Measurements from ENCODE around the gene PCBP3. TPM values are rescaled to one million over a fixed set of nuclear protein-coding genes. Genes with fewer than 3 reads are reported as not detected.

The PCBP3 gene
- total and polyA plus RNA-seq, 2 donors (not counting 3 experiments of a cell fraction or from before 2014, with no cell fraction given), result 0.06 to 1.1 TPM

DNA sequence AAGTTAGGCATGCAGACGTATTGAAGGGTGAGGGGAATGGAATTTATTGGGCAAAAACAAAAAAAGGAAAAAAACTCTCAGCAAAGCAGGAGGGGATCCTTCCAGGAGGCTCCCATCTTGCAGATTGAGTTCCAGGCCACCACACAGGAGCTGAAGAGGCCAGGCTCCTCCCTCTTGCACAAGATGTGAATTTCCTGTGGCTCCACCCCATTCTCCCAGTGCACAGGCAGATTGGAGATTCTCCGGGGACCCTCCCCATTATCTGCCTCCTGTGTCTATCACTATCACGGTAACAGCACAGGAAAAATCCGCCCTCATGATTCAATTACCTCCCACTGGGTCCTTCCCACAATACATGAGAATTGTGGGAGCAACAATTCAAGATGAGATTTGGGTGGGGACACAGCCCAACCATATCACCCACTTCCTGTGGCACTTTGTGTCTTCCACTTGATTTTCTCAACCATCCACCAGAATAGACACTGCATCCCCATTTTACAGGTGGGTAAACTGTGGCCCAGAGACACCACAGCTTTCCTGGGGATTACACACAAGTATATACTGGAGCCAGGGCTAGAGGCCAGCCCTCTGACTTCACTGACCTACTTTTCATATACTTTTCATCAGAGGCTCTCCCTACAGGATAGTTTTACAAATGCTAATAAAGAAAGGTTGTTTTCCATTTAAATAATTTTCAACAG is 319.2 kb downstream of the PCBP3 start:
- TF ChIP-seq, protein P1, sequence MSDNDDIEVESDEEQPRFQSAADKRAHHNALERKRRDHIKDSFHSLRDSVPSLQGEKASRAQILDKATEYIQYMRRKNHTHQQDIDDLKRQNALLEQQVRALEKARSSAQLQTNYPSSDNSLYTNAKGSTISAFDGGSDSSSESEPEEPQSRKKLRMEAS (IDR thresholded peaks at IDR 0.05; ENCODE audit: insufficient read depth, insufficient read length), result no peak
- TF ChIP-seq, protein P2, sequence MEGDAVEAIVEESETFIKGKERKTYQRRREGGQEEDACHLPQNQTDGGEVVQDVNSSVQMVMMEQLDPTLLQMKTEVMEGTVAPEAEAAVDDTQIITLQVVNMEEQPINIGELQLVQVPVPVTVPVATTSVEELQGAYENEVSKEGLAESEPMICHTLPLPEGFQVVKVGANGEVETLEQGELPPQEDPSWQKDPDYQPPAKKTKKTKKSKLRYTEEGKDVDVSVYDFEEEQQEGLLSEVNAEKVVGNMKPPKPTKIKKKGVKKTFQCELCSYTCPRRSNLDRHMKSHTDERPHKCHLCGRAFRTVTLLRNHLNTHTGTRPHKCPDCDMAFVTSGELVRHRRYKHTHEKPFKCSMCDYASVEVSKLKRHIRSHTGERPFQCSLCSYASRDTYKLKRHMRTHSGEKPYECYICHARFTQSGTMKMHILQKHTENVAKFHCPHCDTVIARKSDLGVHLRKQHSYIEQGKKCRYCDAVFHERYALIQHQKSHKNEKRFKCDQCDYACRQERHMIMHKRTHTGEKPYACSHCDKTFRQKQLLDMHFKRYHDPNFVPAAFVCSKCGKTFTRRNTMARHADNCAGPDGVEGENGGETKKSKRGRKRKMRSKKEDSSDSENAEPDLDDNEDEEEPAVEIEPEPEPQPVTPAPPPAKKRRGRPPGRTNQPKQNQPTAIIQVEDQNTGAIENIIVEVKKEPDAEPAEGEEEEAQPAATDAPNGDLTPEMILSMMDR (IDR thresholded peaks at IDR 0.05; ENCODE audit: extremely low read depth in 1 of 2, insufficient read depth in 1 of 2, low read depth in 1 of 2, low read length in 2 of 2), result no peak
- no peak for TF ChIP-seq MYC (IDR thresholded peaks at IDR 0.05; ENCODE audit: low read depth, low read length)
- no peak for TF ChIP-seq EZH2 (IDR thresholded peaks at IDR 0.05; ENCODE audit: borderline replicate concordance, low read depth, low read length, severe bottlenecking)
- TF ChIP-seq GATA2 (IDR thresholded peaks at IDR 0.05; ENCODE audit: insufficient read depth, insufficient read length, low read depth, low read length), result no peak
- no peak for TF ChIP-seq JUN (IDR thresholded peaks at IDR 0.05; ENCODE audit: borderline replicate concordance, insufficient read depth, insufficient read length, low read depth)
- TF ChIP-seq POLR2AphosphoS5 (IDR thresholded peaks at IDR 0.05; ENCODE audit: insufficient read depth, low read depth, low read length), result no peak
- no peak for TF ChIP-seq FOS (IDR thresholded peaks at IDR 0.05; ENCODE audit: borderline replicate concordance, insufficient read depth, low read length)
- no peak for TF ChIP-seq POLR2A (IDR thresholded peaks at IDR 0.05; ENCODE audit: low read depth, low read length)
- Histone ChIP-seq H3K4me1 (ENCODE audit: control insufficient read depth, extremely low read depth, insufficient read depth, low read length) (no peaks in the 10 kb centered on the region), H3K27me3 (ENCODE audit: control insufficient read depth in 2 of 2, insufficient read depth in 2 of 2, low read length in 2 of 2) (peaks cover 4 to 9% of the 10 kb centered on the region in 2 experiments), H3K4me2 (ENCODE audit: insufficient read depth, low read length) (no peak overlapping the region), H3K4me3 (replicated peaks in 1 of 3; ENCODE audit: insufficient read depth in 1 of 3, low read depth in 1 of 3, low read length in 3 of 3) (no peak overlapping the region), H3K79me2 (ENCODE audit: control insufficient read depth, insufficient read depth, low read length) (no peaks in the 10 kb centered on the region), H3K9me1 (replicated peaks; ENCODE audit: control insufficient read depth, extremely low read depth, insufficient read depth, low read length) (no peaks in the 10 kb centered on the region), H3K9ac (replicated peaks; ENCODE audit: extremely low read depth, insufficient read depth, low read length) (no peak overlapping the region), H3K27ac (ENCODE audit: insufficient read depth, low read depth, low read length) (no peak overlapping the region), H3K36me3 (ENCODE audit: control insufficient read depth in 2 of 2, extremely low read depth in 1 of 2, insufficient read depth in 2 of 2, low read length in 2 of 2) (no peaks in the 10 kb centered on the region), H3K9me3 (replicated peaks; ENCODE audit: control insufficient read depth, insufficient read depth, low read length) (no peaks in the 10 kb centered on the region), H4K20me1 (replicated peaks; ENCODE audit: control insufficient read depth, extremely low read depth, insufficient read depth, low read length) (no peaks in the 10 kb centered on the region), H2AFZ (ENCODE audit: low read depth, low read length) (no peak overlapping the region)
- dilution Hi-C loops (cut with MboI; ENCODE audit: extremely low pct_ligation_motif_present, low sequenced_read_pairs), result no loop called here
- intact Hi-C loops (cut with micrococcal nuclease), result no loop called here
- FAIRE-seq, result no peak
- ChIA-PET POLR2A (no interaction called here), CTCF (interaction anchor here (1.0 to 1.7 kb wide), 2 partner anchors 9 to 11 kb away, joined by 3 to 7 read pairs; no protein-coding TSS in a partner anchor)
- DNase-seq (ENCODE audit: low read depth, low spot score), result no peak
- no TSS peak for BruUV-seq (replicated peaks)

Data from endothelial cell of umbilical vein (primary cell).